Skin of body (tissue), 2 donors: ENCODE data around the gene AGPS. TPM values are rescaled to one million over a fixed set of nuclear protein-coding genes. Genes with fewer than 3 reads are reported as not detected.
"Not testable (repeated sequence)": the region's sequence is repeated elsewhere in the genome, so short reads cannot be mapped to it uniquely, and the experiment has no call there.

Experiments
- DNase-seq: peaks from one replicate; lab custom pipeline; 2025; lab: John Stamatoyannopoulos, UW
- total RNA-seq: library from RNA; depleted of rRNA; stranded (reverse); fragments of >200 nt; gene quantifications from one replicate; pipeline ENCODE4 v1.2.3, GENCODE V29; 2014

AGPS gene
- total RNA-seq, 1 donor from 2014 or later, result 29.6 TPM

DNA sequence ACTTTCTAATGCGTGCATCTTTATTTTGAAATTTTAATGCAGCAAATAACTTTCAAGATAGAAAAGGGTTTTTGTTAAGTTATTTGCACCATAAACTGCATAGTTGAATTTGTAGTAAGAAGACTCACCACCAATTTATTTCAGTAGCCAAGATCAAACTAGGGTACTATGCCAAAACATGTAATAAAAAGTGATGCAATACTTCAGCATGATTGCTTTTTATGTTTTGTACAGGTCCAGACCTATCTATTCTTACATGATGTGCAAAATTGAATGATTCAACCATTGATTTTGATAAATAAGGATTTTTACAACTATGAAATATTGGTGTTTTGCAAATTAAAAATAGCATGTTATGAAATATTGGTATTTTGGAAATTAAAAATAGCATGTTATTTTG is 26.7 kb downstream of the AGPS start:
- DNase-seq, result no peak

DNA sequence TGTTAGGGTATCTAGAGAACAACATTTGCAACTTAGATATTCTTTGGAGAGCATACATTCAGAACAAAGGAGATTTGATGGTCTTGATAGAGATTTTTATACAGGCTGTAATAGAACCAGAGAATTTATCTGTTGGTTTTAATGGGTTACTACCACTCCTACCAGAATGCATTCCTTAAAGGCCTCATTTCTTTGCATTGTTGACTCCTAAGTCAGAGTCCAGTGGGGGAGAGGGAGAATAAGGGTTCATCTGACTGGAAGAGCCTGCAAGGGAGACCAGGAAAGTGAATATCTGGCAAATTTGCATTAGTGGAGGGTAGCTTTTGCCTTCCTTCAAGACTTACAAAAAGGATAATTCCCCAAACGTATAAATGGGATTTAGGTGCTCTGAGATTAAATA is 29.7 kb downstream of the AGPS start:
- DNase-seq, result no peak

DNA sequence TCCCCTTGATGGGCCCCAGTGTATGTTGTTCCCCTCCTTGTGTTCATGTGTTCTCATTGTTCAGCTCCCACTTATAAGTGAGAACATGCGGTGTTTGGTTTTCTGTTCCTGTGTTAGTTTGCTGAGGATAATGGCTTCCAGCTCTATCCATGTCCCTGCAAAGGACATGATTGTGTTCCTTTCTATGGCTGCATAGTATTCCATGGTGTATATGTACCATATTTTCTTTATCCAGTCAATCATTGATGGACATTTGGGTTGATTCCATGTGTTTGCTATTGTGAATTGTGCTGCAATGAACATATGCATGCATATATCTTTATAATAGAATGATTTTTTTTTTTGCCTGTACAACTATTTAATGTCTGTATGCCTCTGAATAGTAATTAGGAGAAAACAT is 31.5 kb downstream of the AGPS start:
- DNase-seq, result not testable (repeated sequence)

DNA sequence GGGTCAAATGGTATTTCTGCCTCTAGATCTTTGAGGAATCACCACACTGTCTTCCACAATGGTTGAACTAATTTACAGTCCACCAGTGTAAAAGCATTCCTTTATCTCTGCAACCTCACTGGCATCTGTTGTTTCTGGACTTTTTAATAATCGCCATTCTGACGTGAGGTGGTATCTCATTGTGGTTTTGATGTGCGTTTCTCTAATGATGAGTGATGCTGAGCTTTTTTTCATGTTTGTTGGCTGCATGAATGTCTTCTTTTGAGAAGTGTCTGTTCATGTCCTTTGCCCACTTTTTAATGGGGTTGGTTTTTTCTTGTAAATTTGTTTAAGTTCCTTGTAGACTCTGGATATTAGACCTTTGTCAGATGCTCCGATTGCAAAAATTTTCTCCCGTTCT is 32.0 kb downstream of the AGPS start:
- DNase-seq, result not testable (repeated sequence)

DNA sequence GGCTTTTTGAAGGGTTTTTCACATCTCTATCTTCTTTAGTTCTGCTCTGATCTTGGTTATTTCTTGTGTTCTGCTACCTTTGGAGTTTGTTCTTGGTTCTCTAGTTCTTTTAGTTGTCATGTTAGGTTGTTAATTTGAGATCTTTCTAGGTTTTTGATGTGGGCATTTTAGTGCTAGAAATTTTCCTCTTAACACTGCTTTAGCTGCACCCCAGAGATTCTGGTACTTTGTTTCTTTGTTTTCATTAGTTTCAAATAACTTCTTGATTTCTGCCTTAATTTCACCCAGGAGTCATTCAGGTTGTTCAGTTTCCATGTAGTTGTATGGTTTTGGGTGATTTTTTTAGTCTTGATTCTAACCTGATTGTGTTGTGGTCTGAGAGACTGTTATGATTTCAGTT is 34.7 kb downstream of the AGPS start:
- no peak for DNase-seq

DNA sequence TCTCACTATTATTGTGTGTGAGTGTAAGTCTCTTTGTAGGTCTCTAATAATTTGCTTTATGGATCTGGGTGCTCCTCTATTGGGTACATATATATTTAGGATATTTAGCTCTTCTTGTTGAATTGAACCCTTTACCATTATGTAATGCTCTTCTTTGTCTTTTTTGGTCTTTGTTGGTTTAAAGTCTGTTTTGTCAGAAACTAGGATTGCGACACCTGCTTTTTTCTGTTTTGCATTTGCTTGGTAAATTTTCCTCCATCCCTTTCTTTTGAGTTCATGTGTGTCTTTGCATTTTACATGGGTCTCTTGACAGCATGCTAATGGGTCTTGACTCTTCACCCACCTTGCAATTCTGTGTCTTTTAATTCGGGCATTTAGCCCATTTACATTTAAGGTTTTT is 35.4 kb downstream of the AGPS start:
- DNase-seq, result not testable (repeated sequence)

DNA sequence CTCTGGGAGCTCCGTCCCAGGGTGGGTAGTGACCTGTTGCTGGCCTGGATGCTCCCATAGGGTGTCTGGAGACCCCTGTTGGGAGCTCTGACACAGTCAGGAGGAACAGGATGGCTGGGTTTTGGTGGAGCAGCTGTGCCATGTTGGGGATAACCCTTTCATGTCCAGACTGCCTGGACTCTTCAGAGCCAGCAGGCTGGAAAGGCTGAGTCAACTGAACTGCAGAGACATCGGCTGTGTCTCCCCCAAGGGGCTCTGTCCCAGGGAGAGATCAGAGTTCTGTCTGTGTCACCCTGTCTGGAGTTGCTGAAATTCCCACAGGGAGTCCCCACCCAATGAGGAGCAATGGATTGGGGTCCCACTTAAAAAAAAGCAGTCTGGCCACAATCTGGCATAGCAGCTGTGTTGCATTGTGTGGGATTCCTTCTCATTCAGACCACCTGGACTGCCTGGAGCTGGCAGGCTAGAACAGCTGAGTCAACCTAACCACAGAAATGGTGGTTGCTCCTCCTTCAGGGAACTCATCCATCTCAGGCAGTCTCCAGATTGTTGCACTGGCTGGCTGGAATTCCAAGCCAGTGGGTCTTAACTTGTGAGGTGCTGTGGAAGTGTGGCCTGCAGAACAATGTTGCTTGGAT is 37.2 kb downstream of the AGPS start:
- no peak for DNase-seq

DNA sequence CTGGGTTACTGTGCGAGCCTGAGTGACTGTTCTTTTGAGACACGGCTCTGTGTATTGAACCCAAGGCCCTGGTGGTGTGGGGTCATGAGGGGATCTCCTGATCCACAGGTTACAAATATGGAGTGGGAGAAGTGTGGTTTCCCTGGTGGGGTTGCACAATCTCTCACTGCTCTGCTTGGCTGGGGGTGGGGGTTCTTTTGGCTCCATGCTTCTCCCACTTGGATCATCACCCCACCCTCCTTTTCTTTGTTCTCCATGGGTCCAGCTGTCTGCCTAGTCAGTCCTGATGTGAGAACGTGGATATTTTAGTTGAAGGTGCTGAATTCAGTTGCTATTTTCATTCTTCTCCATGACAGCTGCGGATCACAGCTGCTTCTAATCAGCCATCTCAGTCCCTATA is 37.8 kb downstream of the AGPS start:
- no peak for DNase-seq

DNA sequence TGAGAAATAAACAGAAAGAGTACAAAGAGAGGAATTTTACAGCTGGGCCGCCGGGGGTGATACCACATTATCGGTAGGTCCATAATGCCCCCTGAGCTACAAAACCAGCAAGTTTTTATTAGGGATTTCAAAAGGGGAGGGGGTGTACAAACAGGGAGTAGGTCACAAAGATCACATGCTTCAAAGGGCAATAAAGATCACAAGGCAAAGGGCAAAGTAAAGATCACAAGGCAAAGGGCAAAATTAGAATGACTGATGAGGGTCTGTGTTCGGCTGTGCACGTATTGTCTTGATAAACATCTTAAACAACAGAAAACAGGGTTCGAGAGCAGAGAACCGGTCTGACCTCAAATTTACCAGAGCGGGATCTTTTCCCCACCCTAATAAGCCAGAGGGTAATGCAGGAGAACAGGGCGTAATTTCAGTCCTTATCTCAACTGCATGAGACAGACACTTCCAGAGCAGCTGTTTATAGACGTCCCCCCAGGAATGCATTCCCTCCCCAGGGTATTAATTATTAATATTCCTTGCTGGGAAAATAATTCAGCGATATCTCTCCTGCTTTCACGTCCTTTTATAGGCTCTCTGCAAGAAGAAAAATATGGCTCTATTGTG is 38.6 kb downstream of the AGPS start:
- DNase-seq, result not testable (repeated sequence)

DNA sequence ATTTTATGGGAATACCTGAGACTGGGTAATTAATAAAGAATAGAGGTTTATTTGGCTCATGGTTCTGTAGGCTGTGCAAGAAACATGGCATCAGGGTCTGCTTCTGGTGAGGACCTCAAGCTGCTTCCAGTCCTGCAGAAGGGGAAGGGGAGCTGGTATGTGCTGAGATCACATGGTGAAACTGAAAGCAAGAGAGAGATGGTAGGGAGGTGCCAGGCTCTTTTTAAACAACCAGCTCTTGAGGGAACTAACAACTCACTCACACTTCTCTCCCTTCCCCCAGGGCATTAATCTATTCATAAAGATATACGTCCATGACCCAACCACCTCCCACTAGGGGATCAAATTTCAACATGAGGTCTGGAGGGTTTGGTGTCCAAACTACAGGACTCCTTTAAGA is 40.1 kb downstream of the AGPS start:
- no peak for DNase-seq

DNA sequence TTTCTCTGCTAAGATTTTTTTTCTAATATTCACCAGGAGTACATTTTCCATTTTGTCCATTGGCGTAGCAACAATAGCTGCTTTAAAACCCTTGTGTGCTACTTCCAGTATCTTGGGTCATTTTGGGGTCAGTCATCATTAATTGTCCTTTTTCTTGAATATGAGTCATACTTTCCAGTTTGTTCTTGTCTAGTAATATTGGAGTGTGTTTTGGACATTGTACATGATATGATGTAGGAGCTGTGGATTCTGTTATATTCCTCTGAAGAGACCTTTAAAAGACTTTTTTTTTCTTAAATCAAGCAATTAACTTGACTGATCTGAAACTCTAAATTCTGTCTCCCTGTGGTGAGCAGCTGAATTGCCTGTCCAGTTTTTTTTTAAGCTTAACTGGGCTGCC is 40.8 kb downstream of the AGPS start:
- DNase-seq, result no peak

DNA sequence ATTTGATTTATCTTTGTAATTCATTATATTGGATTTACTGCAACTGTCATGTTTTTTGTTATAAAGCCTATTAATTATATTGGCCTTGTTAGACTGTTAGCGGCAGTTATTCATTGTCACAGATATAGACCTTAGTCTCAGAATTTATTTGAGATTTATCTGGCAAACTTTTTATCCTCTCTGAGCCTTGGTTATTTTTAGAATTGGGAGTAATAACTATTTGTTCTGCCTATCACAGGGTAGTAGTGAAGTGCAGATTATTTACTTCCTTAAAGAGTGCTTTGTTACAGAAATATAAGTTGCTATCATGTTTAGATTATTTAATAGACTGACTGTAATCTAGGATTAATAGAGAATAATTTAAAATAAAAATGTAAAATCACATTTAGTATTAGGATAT is 41.9 kb downstream of the AGPS start:
- no peak for DNase-seq

DNA sequence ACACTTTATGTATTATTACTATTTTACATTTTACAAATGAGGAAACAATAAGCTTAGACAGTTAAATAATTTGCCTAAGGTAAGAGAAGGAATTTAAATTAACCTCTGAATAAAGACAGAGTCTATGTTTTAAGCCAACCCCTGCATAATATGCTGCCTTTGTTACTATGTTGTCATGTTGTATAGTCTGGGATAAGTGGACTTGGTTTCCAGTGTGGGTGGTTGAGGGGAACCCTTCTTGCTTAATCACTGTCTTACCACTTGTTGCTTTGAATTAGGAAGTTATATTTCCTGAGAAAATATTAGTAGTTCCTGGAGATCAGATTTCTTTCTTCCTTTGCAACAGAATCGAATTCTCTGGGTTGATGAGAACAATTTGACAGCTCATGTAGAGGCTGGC is 52.6 kb downstream of the AGPS start:
- DNase-seq, result no peak

DNA sequence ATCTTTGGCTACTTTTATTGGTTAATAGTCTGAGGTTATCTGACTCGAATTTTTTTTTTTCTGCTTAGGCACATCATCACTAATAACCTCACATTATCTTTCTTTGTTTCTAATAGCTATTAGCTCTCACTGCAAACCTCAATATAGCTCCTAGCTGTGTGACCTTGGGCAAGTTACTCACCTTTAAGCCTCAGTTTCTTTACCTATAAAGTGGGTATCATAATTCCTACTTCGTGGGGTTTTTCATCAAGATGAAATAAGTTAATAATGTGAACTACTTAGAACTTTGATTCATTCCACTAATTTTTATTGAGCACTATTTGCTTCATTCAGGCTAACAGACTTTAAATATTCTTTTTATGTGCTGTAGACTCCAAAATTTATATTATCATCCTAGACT is 55.5 kb downstream of the AGPS start:
- DNase-seq, result no peak

DNA sequence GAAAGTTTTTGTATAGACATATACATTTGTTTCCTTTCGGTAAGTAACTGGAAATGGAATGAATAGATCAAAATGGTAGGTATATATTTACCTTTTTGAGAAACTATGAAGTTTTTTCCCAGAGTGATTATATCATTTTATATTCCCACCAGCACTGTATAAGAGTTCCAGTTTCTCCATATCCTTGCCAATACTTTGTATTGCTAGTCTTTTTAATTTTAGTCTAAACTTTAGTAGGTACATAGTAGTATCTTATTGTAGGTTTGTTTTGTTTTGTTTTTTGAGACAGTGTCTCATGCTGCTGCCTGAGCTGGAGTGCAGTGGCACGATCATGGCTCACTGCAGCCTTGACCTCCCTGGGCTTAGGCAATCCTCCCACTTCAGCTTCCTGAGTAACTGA is 56.6 kb downstream of the AGPS start:
- DNase-seq, result no peak

DNA sequence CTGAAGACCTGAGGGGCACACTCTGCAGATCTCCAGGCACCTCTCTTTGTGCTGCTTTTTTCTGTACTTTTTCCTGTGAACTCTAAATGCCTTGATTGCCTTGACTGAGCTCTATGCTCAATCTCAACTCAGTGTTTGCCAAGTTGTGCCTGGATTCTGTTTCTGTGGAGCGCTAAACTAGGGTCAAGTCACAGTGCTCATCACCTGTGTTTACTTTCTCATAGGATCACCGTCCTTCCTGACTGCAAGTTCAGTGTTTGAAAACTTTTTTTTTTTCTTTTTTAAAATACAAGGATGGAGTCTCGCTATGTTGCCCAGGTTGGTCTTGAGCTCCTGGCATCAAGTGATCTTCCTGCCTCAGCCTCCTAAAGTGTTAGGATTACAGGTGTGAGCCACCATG is 62.6 kb downstream of the AGPS start:
- DNase-seq, result no peak

DNA sequence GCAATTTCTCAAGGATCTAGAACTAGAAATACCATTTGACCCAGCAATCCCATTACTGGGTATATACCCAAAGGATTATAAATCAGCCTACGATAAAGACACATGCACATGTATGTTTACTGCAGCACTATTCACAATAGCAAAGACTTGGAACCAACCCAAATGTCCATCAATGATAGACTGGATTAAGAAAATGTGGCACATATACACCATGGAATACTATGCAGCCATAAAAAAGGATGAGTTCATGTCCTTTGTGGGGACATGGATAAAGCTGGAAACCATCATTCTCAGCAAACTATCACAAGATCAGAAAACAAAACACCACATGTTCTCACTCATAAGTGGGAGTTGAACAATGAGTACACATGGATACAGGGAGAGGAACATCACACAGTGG is 67.2 kb downstream of the AGPS start:
- DNase-seq, result not testable (repeated sequence)

DNA sequence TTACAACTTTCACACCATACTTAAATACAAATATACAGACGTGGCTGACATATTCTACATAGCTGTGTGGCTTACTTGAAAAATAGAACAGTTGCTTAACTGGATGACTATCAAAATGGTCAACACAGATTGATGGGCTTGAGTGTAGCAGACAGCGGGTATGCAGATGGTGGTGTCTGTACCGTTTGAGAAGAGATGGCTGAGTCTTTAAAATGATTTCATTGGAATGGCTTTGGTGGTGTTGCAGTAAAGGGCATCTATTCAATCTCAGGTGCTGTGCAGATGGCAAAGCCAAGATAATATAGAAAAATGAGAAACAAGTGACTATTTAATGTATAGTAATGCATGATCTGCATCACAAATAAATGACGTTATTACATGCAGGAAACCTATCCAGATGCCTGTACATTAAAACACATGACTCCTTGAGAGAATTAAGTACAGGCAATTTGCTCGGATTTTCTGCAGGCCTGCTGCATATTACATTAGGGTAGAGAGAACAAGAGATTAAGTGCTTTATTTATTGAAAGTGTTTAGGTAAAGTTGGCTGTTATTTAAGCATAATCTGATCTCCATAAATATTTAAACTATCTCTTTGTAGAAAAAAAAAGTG is 68.5 kb downstream of the AGPS start:
- DNase-seq, result no peak

DNA sequence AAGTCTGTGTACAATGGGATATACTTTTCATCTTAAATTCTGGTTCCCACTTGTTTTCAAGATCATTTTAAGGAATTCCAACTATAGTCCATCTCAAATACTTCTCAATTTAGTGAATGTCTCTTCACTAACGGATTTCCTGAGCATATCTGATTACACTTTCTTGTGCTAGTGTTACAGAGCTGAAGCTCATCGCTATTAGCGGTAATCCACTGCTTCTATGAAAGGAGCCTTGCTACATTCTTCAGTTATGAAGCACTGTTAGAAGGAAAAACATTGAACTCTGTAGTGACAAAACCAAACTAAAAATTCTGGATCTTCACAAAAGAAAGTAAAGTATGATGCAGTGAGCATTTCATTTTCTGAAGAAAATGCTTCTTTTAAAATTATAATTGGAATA is 72.0 kb downstream of the AGPS start:
- DNase-seq, result no peak

DNA sequence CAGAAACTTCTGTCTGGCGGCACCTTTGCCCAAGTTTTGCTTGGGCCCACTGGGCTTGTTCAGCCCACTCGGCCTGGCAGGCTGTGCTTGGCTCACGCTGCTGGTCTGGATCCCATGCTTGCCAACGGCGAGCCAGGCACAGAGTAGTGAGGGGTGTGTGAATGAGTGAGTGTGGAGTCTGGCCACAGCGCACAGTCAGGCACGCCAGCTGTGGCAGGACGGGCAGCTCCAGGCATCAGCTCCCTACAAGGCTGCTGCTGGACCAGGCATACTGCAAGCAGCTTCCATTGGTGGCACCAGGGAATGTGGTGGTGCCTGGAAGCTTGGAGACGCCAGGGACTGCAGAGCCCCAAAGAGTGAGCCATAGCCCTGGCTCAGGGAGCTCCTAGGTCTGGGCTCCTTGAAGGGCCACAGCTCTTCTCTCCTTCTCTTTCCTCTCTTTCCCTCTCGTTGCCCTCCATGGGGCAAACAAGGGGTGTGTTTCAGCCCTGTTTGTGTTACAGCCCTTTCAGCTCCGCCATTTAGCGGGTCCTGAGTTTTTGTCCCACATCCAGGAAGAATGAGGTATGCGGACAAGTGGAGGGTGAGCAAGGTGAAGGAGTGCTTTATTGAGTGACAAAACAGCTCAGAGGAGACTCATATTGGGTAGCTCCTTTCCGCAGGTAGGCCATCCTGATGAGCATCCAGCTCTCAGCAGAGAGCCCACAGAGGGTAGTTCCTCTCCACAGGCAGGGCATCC is 73.0 kb downstream of the AGPS start:
- no peak for DNase-seq

DNA sequence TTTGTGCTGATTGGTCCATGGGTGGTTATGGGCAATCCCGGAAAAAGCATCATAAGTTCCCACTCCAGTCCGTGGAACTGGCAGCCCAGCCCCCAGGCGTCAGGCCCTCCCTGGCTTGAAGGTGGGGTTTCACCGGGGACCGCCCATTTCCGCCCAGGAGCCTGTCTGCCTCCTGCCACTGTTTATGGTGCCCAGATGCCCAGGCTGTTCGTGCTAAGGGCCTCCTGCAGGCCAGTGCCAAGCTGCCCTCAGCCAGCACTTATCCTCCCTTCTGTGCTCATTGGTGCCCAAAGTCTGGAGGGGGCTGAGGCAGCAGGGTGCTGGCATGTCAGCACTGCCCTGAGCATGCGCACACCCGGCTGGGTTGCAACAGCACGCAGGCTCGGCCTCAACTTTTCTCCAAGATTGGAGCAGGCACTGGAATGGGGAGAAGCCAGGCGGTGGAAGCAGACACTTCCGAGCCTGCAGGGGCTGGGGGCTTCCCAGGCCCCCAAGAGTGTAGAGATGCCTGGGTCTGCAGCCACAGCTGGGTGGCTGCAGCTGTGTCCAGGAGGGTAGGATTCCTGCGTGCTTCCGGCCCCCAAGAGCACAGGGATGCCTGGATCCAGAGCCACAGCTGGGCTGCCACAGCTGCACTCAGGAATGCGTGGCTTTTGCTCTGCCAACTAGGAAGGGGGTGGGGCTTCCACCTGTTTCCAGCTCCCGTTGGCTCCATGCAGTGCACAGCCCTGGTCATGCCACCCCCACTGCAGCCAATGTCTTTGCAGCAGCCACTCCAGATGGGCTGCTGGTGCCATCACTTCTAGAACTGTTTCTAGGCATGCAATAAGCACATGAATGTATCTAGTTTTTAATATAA is 74.0 kb downstream of the AGPS start:
- no peak for DNase-seq

DNA sequence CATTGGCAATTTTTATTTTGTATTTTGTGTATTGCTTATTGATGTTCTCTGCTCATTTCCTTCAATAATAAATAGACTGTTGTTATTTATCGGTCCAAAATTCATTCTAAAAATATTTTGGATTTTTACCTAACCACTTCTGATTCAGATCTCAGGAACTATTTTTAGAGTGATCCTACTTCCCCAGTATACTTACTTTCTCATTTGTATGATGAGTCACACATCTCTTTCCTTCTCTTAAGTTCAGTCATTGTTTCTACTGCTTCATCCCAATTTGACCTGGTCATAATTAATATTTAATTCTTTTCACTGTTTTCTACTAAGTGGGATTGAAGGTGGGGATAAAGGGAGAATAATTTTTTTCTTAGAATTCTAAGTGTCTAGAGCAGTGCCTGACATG is 75.1 kb downstream of the AGPS start:
- no peak for DNase-seq
